GM12891 (cell line): ENCODE measurements around the gene TCF15.
"Not testable (repeated sequence)": the region's sequence is repeated elsewhere in the genome, so short reads cannot be mapped to it uniquely, and the experiment has no call there.

Source experiments
- DNase-seq: peaks from one replicate; pipeline ENCODE4 v3.0.0; 2011; ENCODE audit warnings: low spot score; ENCODE audit not compliant: insufficient read length
- FAIRE-seq: peaks from 2 replicates; lab custom pipeline; 2011; peaks lifted over from hg19 to GRCh38; lab: Jason Lieb, UNC
- PAX5 ChIP-seq: IDR thresholded peaks from 2 replicates; pipeline ENCODE4 v1.6.1; 2011; ENCODE audit warnings: low read length, moderate library complexity, mild to moderate bottlenecking; ENCODE audit not compliant: insufficient read depth, severe bottlenecking
- POLR2A ChIP-seq: IDR thresholded peaks from 2 replicates; pipeline ENCODE4 v1.6.1; 2011; ENCODE audit warnings: low read depth, low read length, control low read depth
- POLR2AphosphoS5 ChIP-seq: IDR thresholded peaks from 2 replicates; pipeline ENCODE4 v1.6.1; 2011; ENCODE audit warnings: low read depth, low read length, control low read depth
- POU2F2 ChIP-seq: IDR thresholded peaks from 2 replicates; pipeline ENCODE4 v1.6.1; 2011; ENCODE audit warnings: low read depth, mild to moderate bottlenecking, control low read depth, low read length, moderate library complexity
- SPI1 ChIP-seq: IDR thresholded peaks from 2 replicates; pipeline ENCODE4 v1.6.1; 2011; ENCODE audit warnings: low read depth, low read length, control low read depth
- TAF1 ChIP-seq: IDR thresholded peaks from 2 replicates; pipeline ENCODE4 v1.6.1; 2011; ENCODE audit warnings: low read depth, low read length, control low read depth

TCF15 gene

GRCh38 chr20:642398-643174 is 32.5 kb upstream of the TCF15 start:
- no peak for TF ChIP-seq POLR2A
- no peak for TF ChIP-seq TAF1
- TF ChIP-seq POLR2AphosphoS5 = no peak
- TF ChIP-seq POU2F2 = no peak
- TF ChIP-seq SPI1 = no peak
- TF ChIP-seq PAX5 = no peak
- FAIRE-seq (no peak), DNase-seq (no peak)

- DNase-seq, FAIRE-seq: not testable (repeated sequence)
Measured at GRCh38 chr20:642013-642397, 31.9 kb upstream of the TCF15 start.

- no peak for FAIRE-seq
- no peak for DNase-seq
- TF ChIP-seq TAF1 = no peak
Measured at GRCh38 chr20:641516-641875, 31.4 kb upstream of the TCF15 start.

DNA sequence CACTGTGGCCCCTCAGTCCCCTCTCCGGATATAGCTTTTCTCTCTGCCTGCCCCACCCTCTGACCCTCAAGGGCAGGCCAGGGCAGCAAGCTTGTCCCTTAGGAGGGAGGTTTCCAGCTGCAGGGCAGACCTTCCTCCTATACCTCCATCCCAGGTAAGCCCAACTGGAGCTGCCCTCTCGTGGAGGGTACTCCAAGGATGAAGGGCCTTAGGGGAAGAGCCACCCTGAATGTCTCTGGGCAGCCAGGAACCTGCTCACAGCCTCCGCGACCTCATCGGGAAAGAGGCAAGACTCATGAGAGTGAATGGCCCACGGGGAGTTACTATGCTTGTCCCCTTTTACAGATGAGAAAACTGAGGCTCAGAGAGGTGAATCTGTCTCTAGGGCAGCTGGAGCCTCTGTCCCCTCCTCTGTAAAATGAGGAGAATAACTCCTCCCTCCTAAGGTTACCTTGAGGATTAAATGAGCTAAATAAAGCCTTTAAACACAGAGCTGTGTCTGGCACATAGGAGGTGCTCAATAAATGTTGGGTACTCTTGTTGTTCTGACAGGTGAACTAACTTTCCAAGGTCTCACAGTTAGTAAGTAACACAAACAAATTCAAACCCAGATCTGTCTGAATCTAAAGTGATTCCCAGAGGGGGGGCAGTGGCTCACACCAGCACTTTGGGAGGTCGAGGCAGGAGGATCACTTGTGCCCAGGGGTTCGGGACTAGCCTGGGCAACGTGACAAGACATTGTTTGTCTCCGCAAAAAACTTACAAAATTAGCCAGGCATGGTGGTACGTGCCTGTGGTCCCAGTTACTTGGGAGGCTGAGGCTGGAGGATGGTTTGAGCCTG is 30.8 kb upstream of the TCF15 start:
- FAIRE-seq (no peak), DNase-seq (no peak)
- TF ChIP-seq POLR2AphosphoS5 (no peak), POLR2A (no peak), SPI1 (no peak), PAX5 (no peak), POU2F2 (no peak), TAF1 (no peak)

DNA sequence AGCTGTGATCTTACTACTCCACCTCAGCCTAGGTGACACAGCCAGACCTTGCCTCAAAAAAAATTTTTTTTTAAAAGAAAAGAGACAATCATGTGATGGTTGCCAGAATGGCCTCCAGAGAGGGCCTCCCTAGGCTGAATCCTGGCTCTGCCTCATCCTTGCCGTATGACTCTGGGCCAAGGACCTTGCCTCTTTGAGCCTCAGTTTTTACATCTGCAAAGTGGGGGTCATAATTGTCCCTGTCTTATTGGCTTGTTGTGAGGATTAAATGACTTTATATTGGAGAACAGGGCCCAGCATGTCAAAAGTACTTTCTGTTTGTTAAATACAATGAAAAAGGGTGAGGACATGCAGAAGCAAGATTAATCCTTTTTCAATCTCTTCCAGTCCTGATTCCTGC is 28.5 kb upstream of the TCF15 start:
- FAIRE-seq (no peak), DNase-seq (no peak)
- TF ChIP-seq TAF1 (no peak), POLR2AphosphoS5 (no peak), POU2F2 (no peak), POLR2A (no peak), PAX5 (no peak), SPI1 (no peak)

GRCh38 chr20:637559-637958 is 27.4 kb upstream of the TCF15 start:
- no peak for FAIRE-seq
- TF ChIP-seq SPI1 (no peak), POLR2A (no peak), TAF1 (no peak)

GRCh38 chr20:635893-636338 is 25.8 kb upstream of the TCF15 start:
- no peak for FAIRE-seq
- TF ChIP-seq POLR2AphosphoS5 (no peak), POLR2A (no peak), POU2F2 (no peak), SPI1 (no peak), PAX5 (no peak), TAF1 (no peak)
- no peak for DNase-seq

More at GRCh38 chr20:637559-637958, 27.4 kb upstream of the TCF15 start:
- DNase-seq = no peak

GRCh38 chr20:635028-635892 is 25.2 kb upstream of the TCF15 start:
- TF ChIP-seq TAF1 (no peak), POLR2A (no peak), SPI1 (no peak), POU2F2 (no peak), POLR2AphosphoS5 (no peak), PAX5 (no peak)
- DNase-seq (no peak), FAIRE-seq (no peak)

DNA sequence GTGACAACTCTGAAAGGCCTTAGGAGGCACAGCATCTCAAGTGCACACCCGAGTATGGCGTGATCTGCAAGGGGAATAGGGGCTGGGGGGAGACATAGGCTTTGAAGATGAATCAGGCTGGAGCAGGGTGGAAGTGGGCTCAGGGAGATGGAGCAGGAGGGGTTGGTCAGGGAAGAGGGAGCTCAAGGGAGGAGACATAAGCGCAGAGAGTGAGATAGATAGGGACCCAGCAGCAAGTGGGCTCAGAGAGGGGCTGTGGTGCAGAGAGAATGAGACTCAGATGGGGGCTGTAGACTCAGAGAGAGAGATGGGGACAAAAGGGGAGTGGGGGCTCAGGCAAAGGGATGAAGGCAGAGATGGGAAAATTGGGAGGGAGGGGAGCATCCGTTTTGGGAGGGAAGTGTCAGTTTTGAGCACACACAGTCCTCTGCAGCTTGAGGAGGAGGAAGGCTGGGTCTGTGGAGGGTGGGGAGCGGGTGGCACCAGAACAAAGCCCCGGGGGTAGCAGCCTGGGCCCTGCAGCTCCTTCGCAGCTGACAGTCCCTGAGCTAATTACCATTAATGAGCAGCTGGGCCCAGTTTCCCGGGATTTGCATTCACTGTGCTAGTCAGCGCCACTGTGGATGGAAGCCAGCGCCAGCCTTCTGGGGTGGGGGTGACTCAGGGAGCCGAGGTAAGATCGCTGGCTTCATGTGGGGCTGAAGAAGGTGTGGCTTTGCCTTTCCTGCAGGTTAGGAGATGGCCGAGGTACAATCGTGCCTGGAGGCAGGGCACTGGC is 24.2 kb upstream of the TCF15 start:
- DNase-seq (no peak), FAIRE-seq (no peak)
- TF ChIP-seq POU2F2 (no peak), PAX5 (no peak), SPI1 (no peak), POLR2A (no peak), POLR2AphosphoS5 (no peak), TAF1 (no peak)
